NOMO-1 treated with dmso at 0.1 percent for 144 hours (cell line): Measurements from ENCODE around the gene SFR1.
"Not testable (repeated sequence)": the region's sequence is repeated elsewhere in the genome, so short reads cannot be mapped to it uniquely, and the experiment has no call there.

Experiments used
- DNase-seq: peaks from one replicate; lab custom pipeline; 2025; ENCODE audit not compliant: unreplicated experiment; lab: John Stamatoyannopoulos, UW

The SFR1 gene

DNA sequence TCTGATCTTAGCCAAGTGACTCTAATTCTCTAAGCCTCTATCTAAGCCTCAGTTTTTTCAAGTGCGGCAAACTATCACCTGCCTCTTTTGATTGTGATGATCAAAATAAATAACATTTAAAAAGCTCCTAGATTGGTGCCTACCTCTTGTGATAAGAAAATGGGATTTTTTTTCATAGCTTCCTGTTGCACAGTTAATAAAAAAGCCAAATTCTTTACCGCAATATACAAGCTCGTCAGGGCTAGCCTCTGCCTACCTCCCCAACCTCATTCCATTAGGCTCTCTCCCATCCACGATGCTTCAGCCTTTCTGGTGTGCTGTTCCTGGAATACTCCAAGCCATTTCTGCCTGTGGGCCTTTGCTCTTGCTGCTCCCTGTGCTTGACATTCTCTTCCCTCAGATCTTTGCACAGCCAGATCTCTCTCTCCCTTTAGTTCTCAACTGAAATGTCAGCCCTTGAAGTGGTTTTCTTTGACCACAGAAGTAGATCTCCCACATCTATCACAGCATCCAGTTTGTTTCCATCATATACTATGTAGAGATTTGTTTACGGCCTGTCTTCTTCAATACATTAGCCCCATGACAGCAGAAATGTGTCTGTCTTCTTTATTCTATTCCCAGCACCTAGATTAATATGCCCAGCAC, 48.8 kb downstream of the SFR1 start:
- no peak for DNase-seq

GRCh38 chr10:104174136-104174535, 52.2 kb downstream of the SFR1 start:
- not testable (repeated sequence) for DNase-seq
